ENCODE data around the gene GNA15.

GRCh38 chr19:3098141-3098514, 37.7 kb upstream of the GNA15 start:
- TF ChIP-seq CTCF (IDR thresholded peaks at IDR 0.05 in 8 of 11, conservative IDR thresholded peaks at IDR 0.05 in 3 of 11) (no peak), POLR2A (IDR thresholded peaks at IDR 0.05) (no peak)

Measured in spleen (tissue), 7 donors.